Diencephalon (tissue), 1 donor: Measurements from ENCODE around the gene FAM228B. TPM values are rescaled to one million over a fixed set of nuclear protein-coding genes. Genes with fewer than 3 reads are reported as not detected.

Experiments
- total RNA-seq: library from RNA; depleted of rRNA; stranded (reverse); fragments of >200 nt; gene quantifications from one replicate; pipeline ENCODE4 v1.2.3, GENCODE V29; 2014

FAM228B gene
- 79.1 TPM for total RNA-seq

GRCh38 chr2:24123195-24123921 is at the start of gene FAM228B, which contains the start of gene PFN4:
Gene FAM228B (plus strand): TSS chr2:24123469. CDS start chr2:24124362, 893 bp downstream.
Gene PFN4 (minus strand): TSS chr2:24123334. CDS start chr2:24122535, 799 bp downstream.

DNA sequence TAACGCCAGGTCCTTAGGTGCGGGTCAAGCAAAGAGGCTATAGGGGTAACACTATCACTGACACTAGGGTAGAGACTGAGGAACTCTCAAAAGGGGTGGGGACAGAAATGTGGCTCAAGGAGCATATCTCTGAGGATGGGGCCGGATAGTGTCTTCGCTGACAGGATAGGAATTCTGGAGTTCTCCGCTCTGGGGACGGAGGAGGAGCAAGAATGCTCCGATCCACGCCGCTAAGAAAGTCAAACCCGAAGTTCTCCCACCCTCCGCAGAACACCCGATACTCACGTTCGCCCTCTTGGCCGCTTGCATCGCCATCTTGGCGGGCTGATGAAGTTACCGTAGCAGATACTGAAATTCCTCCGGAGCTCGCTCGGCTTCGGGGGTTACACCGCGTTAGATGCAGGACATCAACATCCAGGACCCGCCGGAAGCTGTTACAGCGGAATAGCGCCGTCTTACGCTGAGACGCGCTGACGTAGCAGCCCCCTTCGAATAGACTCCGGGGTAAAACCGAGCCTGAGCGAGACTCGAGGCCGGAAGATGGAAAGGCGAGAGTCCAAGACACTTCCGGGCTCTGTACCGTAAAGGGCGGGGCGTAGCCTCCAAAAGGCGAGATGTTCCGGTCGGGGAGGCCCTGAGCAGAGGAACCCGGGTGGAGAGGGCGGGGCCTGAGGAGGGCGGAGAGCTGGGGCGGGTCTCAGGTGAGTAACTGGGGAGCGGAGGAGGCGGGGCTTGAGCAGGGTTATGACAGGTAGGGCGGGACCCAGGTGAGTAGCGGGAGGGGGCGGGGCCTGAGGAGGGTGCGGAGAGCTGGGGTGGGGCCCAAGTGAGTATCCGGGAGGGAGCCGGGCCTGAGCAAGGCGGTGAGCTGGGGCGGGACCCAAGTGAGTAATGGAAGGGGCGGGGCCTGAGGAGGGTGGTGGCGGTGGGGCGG is 47.1 kb upstream of the FAM228B start, which contains the start of gene SF3B6:
TSS of gene SF3B6 (minus strand) at position 412 of the 934 bp plus-strand sequence. CDS start at position 315, 97 bp downstream.

DNA sequence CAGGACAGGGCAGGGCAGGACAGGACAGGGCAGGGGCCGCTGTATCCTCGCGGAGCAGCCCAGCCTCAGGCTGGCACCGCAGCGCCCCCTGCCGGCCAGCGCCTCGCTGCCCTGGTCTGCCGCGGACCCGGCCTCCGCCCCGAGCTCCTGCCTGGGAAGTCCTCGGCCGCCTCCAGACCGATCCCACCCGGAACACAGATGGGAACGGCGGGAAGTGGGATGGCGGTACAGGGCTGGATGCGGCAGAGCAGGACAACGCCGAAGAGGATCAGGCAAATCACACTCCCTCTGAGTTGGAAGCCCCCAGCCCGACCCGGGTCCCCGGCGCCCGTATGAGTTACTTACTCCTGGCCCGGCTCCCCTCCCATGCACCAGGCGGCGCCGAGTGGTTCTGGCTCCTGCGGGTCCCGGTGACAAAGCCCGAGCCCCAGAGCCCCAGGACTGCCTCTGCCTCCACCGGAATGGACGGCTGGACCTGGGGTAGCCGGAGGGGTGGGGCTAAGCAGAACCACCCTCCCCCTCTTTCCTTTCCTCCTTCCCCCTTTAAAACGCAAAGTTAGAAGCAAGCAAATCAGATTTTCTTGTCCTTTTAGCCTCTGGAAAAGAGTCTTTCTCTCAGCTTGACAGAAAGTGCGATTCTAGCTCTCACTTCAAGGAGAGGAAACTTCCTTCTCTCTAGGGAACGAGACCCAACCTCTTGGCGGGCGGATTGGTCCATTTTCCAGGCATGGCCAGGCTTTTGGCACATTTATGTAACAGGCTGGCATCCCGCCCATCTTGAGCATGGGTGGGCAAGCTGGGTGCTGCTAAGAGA is 38.7 kb upstream of the FAM228B start, which contains the start of gene TP53I3:
TSS of gene TP53I3 (minus strand) at position 449 of the 814 bp plus-strand sequence. CDS start 508 bp downstream, outside the sequence.

DNA sequence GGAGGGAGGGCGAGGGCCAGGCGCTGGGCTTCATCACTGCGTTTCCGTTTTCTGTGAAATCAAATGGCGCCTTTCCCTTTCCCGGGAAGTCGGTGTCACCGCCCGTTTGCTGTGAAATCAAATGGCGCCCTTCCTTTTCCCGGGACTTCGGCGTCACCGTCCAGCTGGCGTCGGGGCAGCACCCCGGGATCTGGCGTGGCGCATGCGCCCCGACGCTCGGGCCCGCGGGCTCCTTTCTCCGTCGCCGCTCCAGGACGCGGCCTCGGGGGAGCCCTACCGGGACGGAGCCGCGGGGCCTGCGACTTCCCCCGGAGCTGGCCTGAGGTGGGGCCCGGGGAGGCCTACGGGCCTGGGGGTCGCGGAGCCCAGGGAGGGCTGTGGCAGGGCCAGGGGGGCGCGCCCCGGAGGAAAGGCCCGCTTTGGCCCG is 51.6 kb downstream of the FAM228B start, which contains the start of gene FAM228A:
TSS of gene FAM228A (plus strand) at position 203 of the 427 bp plus-strand sequence. CDS start 428 bp downstream, outside the sequence.

Other genes starting within 250 kb of the FAM228B start
- 50.7 TPM for gene ATAD2B, start 196.3 kb upstream of the FAM228B start, total RNA-seq
- 46.1 TPM for gene UBXN2A, start 183.0 kb upstream of the FAM228B start, total RNA-seq
- 0.92 TPM for gene MFSD2B, start 113.4 kb upstream of the FAM228B start, total RNA-seq
- gene WDCP, start 76.1 kb upstream of the FAM228B start, total RNA-seq = 19.1 TPM
- 98.5 TPM for gene FKBP1B, start 73.7 kb upstream of the FAM228B start, total RNA-seq
- 83.3 TPM for gene SF3B6, start 47.1 kb upstream of the FAM228B start, total RNA-seq
- 30.0 TPM for gene TP53I3, start 38.6 kb upstream of the FAM228B start, total RNA-seq
- 0.92 TPM for gene PFN4, start 135 bp upstream of the FAM228B start, total RNA-seq
- gene FAM228A, start 51.6 kb downstream of the FAM228B start, total RNA-seq = 1.2 TPM
- gene ITSN2, start 237.1 kb downstream of the FAM228B start, total RNA-seq = 31.6 TPM